Neural cell (in vitro differentiated cells): Measurements from ENCODE around the gene AFMID. TPM values are rescaled to one million over a fixed set of nuclear protein-coding genes. Genes with fewer than 3 reads are reported as not detected.

Experiments used
- H2AFZ ChIP-seq: fragments of 200-600, 300-800 bp; sonication (generic), shearing (Covaris generic); 2 replicates; pipeline ENCODE4 v1.6.0; 2014; ENCODE audit warnings: low read depth, mild to moderate bottlenecking, antibody characterized with exemption, low read length, moderate library complexity
- H3F3A ChIP-seq: fragments of 200-600 bp; shearing (Covaris generic); 2 replicates; pipeline ENCODE4 v1.6.1; 2016; ENCODE audit warnings: mild to moderate bottlenecking, moderate library complexity, mixed read lengths, antibody characterized with exemption, low read length; ENCODE audit not compliant: insufficient read depth, poor library complexity, severe bottlenecking
- H3K27ac ChIP-seq: fragments of 200-600, 300-800 bp; sonication (generic), shearing (Covaris generic); 2 replicates; pipeline ENCODE4 v1.5.1; 2014; ENCODE audit warnings: mild to moderate bottlenecking, low read length, moderate library complexity
- H3K27me3 ChIP-seq: fragments of 300-800, 200-600 bp; sonication (generic), shearing (Covaris generic); 2 replicates; pipeline ENCODE4 v1.6.0; 2014; ENCODE audit warnings: mild to moderate bottlenecking, low read depth, low read length, moderate library complexity; ENCODE audit not compliant: insufficient read depth
- H3K36me3 ChIP-seq: fragments of 300-800, 200-600 bp; sonication (generic), shearing (Covaris generic); 2 replicates; pipeline ENCODE4 v1.5.1; 2014; ENCODE audit warnings: mild to moderate bottlenecking, antibody characterized with exemption, low read length, moderate library complexity; ENCODE audit not compliant: insufficient read depth
- H3K4me2 ChIP-seq: fragments of 300-800, 200-600 bp; sonication (generic), shearing (Covaris generic); 2 replicates; pipeline ENCODE4 v1.6.0; 2014; ENCODE audit warnings: mild to moderate bottlenecking, low read length
- H3K4me3 ChIP-seq: fragments of 300-800, 200-600 bp; sonication (generic), shearing (Covaris generic); 2 replicates; pipeline ENCODE4 v1.5.1; 2014; ENCODE audit warnings: mild to moderate bottlenecking, low read length, moderate library complexity
- H3K79me2 ChIP-seq: fragments of 200-600 bp; shearing (Covaris generic); replicated peaks from 2 replicates; pipeline ENCODE4 v1.6.0; 2014; ENCODE audit warnings: mild to moderate bottlenecking, low read length, moderate library complexity; ENCODE audit not compliant: insufficient read depth
- H3K9ac ChIP-seq: fragments of 300-800, 200-600 bp; sonication (generic), shearing (Covaris generic); 2 replicates; pipeline ENCODE4 v1.6.1; 2016; ENCODE audit warnings: mild to moderate bottlenecking, low read length, mixed read lengths
- H3K9me2 ChIP-seq: fragments of 200-600 bp; shearing (Covaris generic); 2 replicates; pipeline ENCODE4 v1.6.1; 2016; ENCODE audit warnings: mild to moderate bottlenecking, low read length, mixed read lengths; ENCODE audit not compliant: insufficient read depth
- H3K9me3 ChIP-seq: fragments of 200-600, 300-800 bp; sonication (generic), shearing (Covaris generic); 2 replicates; pipeline ENCODE4 v1.6.1; 2016; ENCODE audit warnings: mild to moderate bottlenecking, mixed run types, low read length, moderate library complexity, mixed read lengths
- H4K20me1 ChIP-seq: fragments of 200-600 bp; shearing (Covaris generic); 2 replicates; pipeline ENCODE4 v1.6.1; 2016; ENCODE audit warnings: mild to moderate bottlenecking, mixed run types; ENCODE audit not compliant: insufficient read depth
- EP300 ChIP-seq: fragments of 450-650 bp; conservative IDR thresholded peaks from 2 replicates; pipeline ENCODE4 v1.6.1; 2014; ENCODE audit warnings: antibody characterized with exemption, mild to moderate bottlenecking, moderate library complexity; ENCODE audit not compliant: poor library complexity, severe bottlenecking
- EZH2 ChIP-seq: fragments of 200-600, 300-800 bp; shearing (Covaris generic), sonication (generic); IDR thresholded peaks from 2 replicates; pipeline ENCODE4 v1.6.1; 2014; ENCODE audit warnings: antibody characterized with exemption, low read length, borderline replicate concordance, mild to moderate bottlenecking; ENCODE audit not compliant: insufficient read depth, poor library complexity, severe bottlenecking
- MXI1 ChIP-seq: fragments of 450-650 bp; conservative IDR thresholded peaks from 2 replicates; pipeline ENCODE4 v1.6.1; 2014; ENCODE audit warnings: antibody characterized with exemption, mild to moderate bottlenecking; ENCODE audit not compliant: poor library complexity, severe bottlenecking
- POLR2AphosphoS5 ChIP-seq: IDR thresholded peaks from 2 replicates; pipeline ENCODE4 v1.6.1; 2012
- RAD21 ChIP-seq: fragments of 450-650 bp; conservative IDR thresholded peaks from 2 replicates; pipeline ENCODE4 v1.6.1; 2014; ENCODE audit warnings: antibody characterized with exemption, mild to moderate bottlenecking, moderate library complexity
- SMC3 ChIP-seq: fragments of 450-650 bp; conservative IDR thresholded peaks from 2 replicates; pipeline ENCODE4 v1.6.1; 2014; ENCODE audit warnings: antibody characterized with exemption, mild to moderate bottlenecking, moderate library complexity; ENCODE audit not compliant: poor library complexity
- TAF1 ChIP-seq: IDR thresholded peaks from 2 replicates; pipeline ENCODE4 v1.6.1; 2012; ENCODE audit warnings: low read depth
- polyA plus RNA-seq: library from polyadenylated mRNA; depleted of rRNA; stranded (reverse); fragments of >200 nt; gene quantifications from 2 replicates; pipeline ENCODE4 v1.2.3, GENCODE V29; 2014
- TF ChIP-seq, protein P1 (sequence below): fragments of 450-650 bp; IDR thresholded peaks from 2 replicates; pipeline ENCODE4 v1.5.1; 2014; ENCODE audit warnings: antibody characterized with exemption, mild to moderate bottlenecking, moderate library complexity; ENCODE audit not compliant: poor library complexity, severe bottlenecking
- TF ChIP-seq, protein P2 (sequence below): IDR thresholded peaks from 2 replicates; pipeline ENCODE4 v1.6.1; 2012; ENCODE audit warnings: borderline replicate concordance

Gene AFMID
- polyA plus RNA-seq, 1 donor from 2014 or later, result 15.8 TPM

DNA sequence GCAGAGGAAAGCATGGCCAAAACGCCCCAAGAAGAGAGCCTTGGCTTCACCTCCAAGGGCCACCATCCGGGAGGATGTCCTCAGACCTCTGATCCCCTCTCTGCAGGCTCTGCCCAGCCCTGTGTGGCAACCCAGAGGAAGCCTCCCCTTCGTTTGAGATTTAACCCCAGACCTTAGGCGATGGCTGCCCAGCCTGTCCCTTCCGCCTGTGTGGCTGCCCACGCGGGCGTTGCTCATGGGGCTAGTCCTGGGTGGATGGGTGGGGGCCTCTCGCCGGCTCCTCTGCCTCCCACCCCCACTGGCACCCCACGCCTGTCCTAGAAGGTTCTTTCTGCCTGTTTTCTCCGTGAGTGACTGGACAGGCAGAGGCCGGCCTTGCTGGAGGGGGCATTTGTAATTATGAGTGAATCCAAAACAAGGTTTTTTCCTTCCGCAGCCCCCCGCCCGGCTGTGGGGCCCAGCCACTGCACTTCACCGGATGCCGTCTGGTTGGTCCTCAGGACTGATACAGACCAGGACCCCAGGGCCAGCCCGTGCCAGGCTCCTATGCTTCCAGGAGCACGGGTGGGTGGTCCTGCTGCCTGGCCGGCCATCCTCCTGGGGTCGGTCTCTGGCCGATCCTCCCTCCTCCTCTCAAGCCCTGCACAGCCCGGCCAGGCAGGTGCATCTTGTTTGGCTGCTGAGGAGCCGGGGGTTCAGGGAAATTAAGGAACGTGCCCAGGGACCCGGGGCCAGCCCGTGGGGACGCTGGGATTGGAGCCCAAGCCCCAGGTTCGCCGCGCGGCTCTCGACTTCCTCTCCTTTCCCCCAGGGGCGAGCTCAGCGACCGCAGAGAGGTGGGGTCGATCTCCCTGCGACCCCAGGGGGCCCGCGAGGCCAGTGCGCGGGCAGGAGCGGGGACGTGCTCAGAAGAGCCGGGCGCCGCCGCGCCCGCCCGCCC is 44.1 kb downstream of the AFMID start, which contains the start of gene TMEM235:
TMEM235 (plus strand) TSS at position 636 of the 940 bp plus-strand sequence. CDS start 393 bp downstream, outside the sequence.
- no peak within 1 kb of the TSS for H2AFZ ChIP-seq
- H3K4me2 ChIP-seq, result no peak within 1 kb of the TSS
- H3K9ac ChIP-seq, result no peak within 1 kb of the TSS

DNA sequence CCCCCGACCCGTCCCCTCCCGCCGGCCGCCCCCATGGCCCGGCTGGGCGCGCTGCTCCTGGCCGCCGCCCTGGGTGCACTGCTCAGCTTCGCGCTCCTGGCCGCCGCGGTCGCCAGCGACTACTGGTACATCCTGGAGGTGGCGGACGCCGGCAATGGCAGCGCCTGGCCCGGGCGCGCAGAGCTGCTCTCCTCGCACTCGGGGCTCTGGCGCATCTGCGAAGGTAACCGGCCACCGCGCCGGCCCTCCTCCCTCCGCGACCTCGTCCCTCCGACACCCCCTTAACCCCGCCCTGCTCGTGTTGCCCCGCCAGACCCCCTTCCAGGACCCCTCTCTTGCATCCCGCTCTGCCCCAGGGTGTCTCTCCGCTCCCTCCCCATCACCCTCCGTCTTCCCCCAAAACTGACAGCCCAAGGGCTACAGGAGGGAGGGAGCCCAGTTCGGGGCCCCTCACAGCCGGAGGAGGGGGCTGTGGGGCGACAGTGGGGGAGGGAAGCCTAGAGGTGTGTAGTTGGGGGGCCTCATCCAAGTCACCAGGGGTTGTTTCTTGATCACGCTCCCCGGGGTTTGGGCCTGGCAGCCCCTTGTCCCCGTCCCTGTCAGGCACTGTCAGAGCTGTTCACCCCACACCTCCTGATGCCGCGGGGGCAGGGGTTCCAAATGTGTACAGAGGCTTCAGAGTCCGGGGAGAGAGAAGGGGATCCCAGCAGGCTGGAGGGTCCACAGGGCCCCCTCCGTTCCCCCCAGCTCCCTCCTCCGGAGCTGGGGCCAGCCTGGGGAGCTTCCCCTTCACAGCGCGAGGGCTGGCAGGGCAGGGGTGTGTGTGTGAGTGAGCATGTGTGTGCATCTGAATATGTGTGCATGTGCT is 45.1 kb downstream of the AFMID start:
- Histone ChIP-seq H2AFZ (no peak overlapping the region), H4K20me1 (no peaks in the 10 kb centered on the region), H3K27ac (no peak overlapping the region), H3K9me3 (no peaks in the 10 kb centered on the region), H3K79me2 (no peaks in the 10 kb centered on the region), H3K9ac (no peak overlapping the region), H3K4me3 (no peak overlapping the region), H3K27me3 (peaks cover 29% of the 10 kb centered on the region), H3K4me2 (no peak overlapping the region), H3K9me2 (no peaks in the 10 kb centered on the region), H3K36me3 (no peaks in the 10 kb centered on the region), H3F3A (no peaks in the 10 kb centered on the region)
- TF ChIP-seq SMC3 (no peak), RAD21 (no peak), MXI1 (no peak), TAF1 (no peak), POLR2AphosphoS5 (no peak)
- TF ChIP-seq, protein P1, sequence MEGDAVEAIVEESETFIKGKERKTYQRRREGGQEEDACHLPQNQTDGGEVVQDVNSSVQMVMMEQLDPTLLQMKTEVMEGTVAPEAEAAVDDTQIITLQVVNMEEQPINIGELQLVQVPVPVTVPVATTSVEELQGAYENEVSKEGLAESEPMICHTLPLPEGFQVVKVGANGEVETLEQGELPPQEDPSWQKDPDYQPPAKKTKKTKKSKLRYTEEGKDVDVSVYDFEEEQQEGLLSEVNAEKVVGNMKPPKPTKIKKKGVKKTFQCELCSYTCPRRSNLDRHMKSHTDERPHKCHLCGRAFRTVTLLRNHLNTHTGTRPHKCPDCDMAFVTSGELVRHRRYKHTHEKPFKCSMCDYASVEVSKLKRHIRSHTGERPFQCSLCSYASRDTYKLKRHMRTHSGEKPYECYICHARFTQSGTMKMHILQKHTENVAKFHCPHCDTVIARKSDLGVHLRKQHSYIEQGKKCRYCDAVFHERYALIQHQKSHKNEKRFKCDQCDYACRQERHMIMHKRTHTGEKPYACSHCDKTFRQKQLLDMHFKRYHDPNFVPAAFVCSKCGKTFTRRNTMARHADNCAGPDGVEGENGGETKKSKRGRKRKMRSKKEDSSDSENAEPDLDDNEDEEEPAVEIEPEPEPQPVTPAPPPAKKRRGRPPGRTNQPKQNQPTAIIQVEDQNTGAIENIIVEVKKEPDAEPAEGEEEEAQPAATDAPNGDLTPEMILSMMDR, result no peak
- TF ChIP-seq, protein P2, sequence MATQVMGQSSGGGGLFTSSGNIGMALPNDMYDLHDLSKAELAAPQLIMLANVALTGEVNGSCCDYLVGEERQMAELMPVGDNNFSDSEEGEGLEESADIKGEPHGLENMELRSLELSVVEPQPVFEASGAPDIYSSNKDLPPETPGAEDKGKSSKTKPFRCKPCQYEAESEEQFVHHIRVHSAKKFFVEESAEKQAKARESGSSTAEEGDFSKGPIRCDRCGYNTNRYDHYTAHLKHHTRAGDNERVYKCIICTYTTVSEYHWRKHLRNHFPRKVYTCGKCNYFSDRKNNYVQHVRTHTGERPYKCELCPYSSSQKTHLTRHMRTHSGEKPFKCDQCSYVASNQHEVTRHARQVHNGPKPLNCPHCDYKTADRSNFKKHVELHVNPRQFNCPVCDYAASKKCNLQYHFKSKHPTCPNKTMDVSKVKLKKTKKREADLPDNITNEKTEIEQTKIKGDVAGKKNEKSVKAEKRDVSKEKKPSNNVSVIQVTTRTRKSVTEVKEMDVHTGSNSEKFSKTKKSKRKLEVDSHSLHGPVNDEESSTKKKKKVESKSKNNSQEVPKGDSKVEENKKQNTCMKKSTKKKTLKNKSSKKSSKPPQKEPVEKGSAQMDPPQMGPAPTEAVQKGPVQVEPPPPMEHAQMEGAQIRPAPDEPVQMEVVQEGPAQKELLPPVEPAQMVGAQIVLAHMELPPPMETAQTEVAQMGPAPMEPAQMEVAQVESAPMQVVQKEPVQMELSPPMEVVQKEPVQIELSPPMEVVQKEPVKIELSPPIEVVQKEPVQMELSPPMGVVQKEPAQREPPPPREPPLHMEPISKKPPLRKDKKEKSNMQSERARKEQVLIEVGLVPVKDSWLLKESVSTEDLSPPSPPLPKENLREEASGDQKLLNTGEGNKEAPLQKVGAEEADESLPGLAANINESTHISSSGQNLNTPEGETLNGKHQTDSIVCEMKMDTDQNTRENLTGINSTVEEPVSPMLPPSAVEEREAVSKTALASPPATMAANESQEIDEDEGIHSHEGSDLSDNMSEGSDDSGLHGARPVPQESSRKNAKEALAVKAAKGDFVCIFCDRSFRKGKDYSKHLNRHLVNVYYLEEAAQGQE, result no peak

More for the DNA sequence above, 44.1 kb downstream of the AFMID start, which contains the start of gene TMEM235:
- no peaks in the 10 kb centered on the region for H3K9me2 ChIP-seq
- H3K27ac ChIP-seq, result no peak within 1 kb of the TSS
- no peaks in the 10 kb centered on the region for H3F3A ChIP-seq
- no peaks in the 10 kb centered on the region for H4K20me1 ChIP-seq
- peak within 1 kb of the TSS; percentile 33 for H3K4me3 ChIP-seq
- no peak for TF ChIP-seq EP300
- no peak for TF ChIP-seq POLR2AphosphoS5
- TF ChIP-seq, protein P2, result no peak
- TF ChIP-seq RAD21, result no peak
- TF ChIP-seq, protein P1, result no peak
- TF ChIP-seq MXI1, result no peak
- TF ChIP-seq SMC3, result no peak
- TF ChIP-seq TAF1, result no peak
- no peak for TF ChIP-seq EZH2
- no peaks in the 10 kb centered on the region for H3K79me2 ChIP-seq
- H3K9me3 ChIP-seq, result no peaks in the 10 kb centered on the region
- H3K36me3 ChIP-seq, result no peaks in the 10 kb centered on the region
- H3K27me3 ChIP-seq, result peaks cover 29% of the 10 kb centered on the region
